H1 (cell line): ENCODE data around the gene GRAPL. TPM values are rescaled to one million over a fixed set of nuclear protein-coding genes. Genes with fewer than 3 reads are reported as not detected.
"Not testable (repeated sequence)": the region's sequence is repeated elsewhere in the genome, so short reads cannot be mapped to it uniquely, and the experiment has no call there.

ENCODE experiments used
- CTCF ChIA-PET: fragments of 300-600 bp; sonication (Branson Sonifier 250); formaldehyde crosslinking; loops from one replicate; lab custom pipeline; 2021; ENCODE audit not compliant: partially characterized antibody; lab: Charles Lee
- POLR2A ChIA-PET: fragments of 300-600 bp; sonication (Branson Sonifier 250); formaldehyde crosslinking; loops from one replicate; lab custom pipeline; 2021; ENCODE audit warnings: inconsistent platforms; ENCODE audit not compliant: partially characterized antibody; lab: Charles Lee
- DNase-seq, 2 experiments: peaks; one replicate each; pipeline versions ENCODE4 v3.0.0 to v3.0.0-alpha.2; 2010 to 2022; ENCODE audit warnings: low spot score in 2 of 2, low read depth in 1 of 2, mixed read lengths in 1 of 2
- FAIRE-seq: peaks from 2 replicates; lab custom pipeline; 2011; peaks lifted over from hg19 to GRCh38; lab: Jason Lieb, UNC
- H2AFZ ChIP-seq: 2 replicates; pipeline ENCODE4 v1.8.1; 2012; ENCODE audit warnings: low read length, inconsistent platforms
- H2AK5ac ChIP-seq: 2 replicates; pipeline ENCODE4 v1.6.1; 2013; ENCODE audit warnings: low read depth, low read length
- H2BK120ac ChIP-seq: replicated peaks from 2 replicates; pipeline ENCODE3; 2013; ENCODE audit warnings: low read depth, low read length, inconsistent platforms
- H2BK12ac ChIP-seq: 2 replicates; pipeline ENCODE4 v1.6.1; 2013; ENCODE audit warnings: low read depth, low read length
- H2BK15ac ChIP-seq: 2 replicates; pipeline ENCODE4 v1.6.1; 2013; ENCODE audit warnings: low read length
- H2BK20ac ChIP-seq: 2 replicates; pipeline ENCODE4 v1.6.1; 2013; ENCODE audit warnings: low read length
- H2BK5ac ChIP-seq: 2 replicates; pipeline ENCODE4 v1.6.1; 2013; ENCODE audit warnings: low read depth, low read length
- H3K14ac ChIP-seq: 2 replicates; pipeline ENCODE4 v1.6.1; 2013; ENCODE audit warnings: inconsistent platforms; ENCODE audit not compliant: insufficient read length
- H3K18ac ChIP-seq: 2 replicates; pipeline ENCODE4 v1.6.1; 2013; ENCODE audit warnings: low read length; ENCODE audit errors: extremely low read depth
- H3K23ac ChIP-seq: 2 replicates; pipeline ENCODE4 v1.6.1; 2013; ENCODE audit warnings: inconsistent platforms; ENCODE audit not compliant: insufficient read length
- H3K23me2 ChIP-seq: 2 replicates; pipeline ENCODE4 v1.6.1; 2013; ENCODE audit warnings: low read depth, low read length
- H3K27ac ChIP-seq: 2 replicates; pipeline ENCODE4 v1.6.1; 2011; ENCODE audit warnings: low read depth, low read length, inconsistent platforms
- H3K27me3 ChIP-seq, 4 experiments: replicated peaks in 1 of 4; 1 replicate in 1 of 4; 2 replicates in 3 of 4; pipeline versions ENCODE4 v1.6.1 to v1.8.1; 2011 to 2013; ENCODE audit warnings: low read length in 3 of 4, mild to moderate bottlenecking in 3 of 4, inconsistent platforms in 2 of 4, mixed read lengths in 2 of 4, moderate library complexity in 1 of 4; ENCODE audit not compliant: control insufficient read depth in 3 of 4, insufficient read depth in 3 of 4; ENCODE audit errors: extremely low read depth in 1 of 4
- H3K36me3 ChIP-seq, 4 experiments: 2 replicates each; pipeline versions ENCODE4 v1.6.1 to v1.8.1; 2011 to 2013; ENCODE audit warnings: mild to moderate bottlenecking in 4 of 4, low read length in 3 of 4, moderate library complexity in 2 of 4, control low read depth in 1 of 4, inconsistent platforms in 1 of 4; ENCODE audit not compliant: insufficient read depth in 4 of 4, control insufficient read depth in 2 of 4
- H3K4ac ChIP-seq: replicated peaks from 2 replicates; pipeline ENCODE3; 2013; ENCODE audit warnings: low read length, low read depth, mixed read lengths, inconsistent platforms; ENCODE audit not compliant: insufficient read length
- H3K4me1 ChIP-seq, 4 experiments: replicated peaks in 1 of 4; 1 replicate in 1 of 4; 2 replicates in 3 of 4; pipeline versions ENCODE4 v1.6.1 to v1.8.1; 2011 to 2013; ENCODE audit warnings: low read length in 3 of 4, inconsistent platforms in 2 of 4, mixed read lengths in 1 of 4; ENCODE audit not compliant: insufficient read depth in 4 of 4, control insufficient read depth in 3 of 4
- H3K4me2 ChIP-seq, 2 experiments: 2 replicates each; pipeline versions ENCODE4 v1.6.1 to v1.8.1; 2011 to 2013; ENCODE audit warnings: low read depth in 2 of 2, low read length in 2 of 2, control low read depth in 1 of 2, inconsistent platforms in 1 of 2, mild to moderate bottlenecking in 1 of 2; ENCODE audit not compliant: insufficient read depth in 1 of 2
- H3K4me3 ChIP-seq, 4 experiments: fragments of 200-600, 300-600 bp in 1 of 4; sonication (generic), shearing (Covaris generic), sonication (Bioruptor Twin) in 1 of 4; 2 replicates each; pipeline versions ENCODE4 v1.5.1 to v1.8.1; 2011 to 2016; ENCODE audit warnings: low read length in 4 of 4, low read depth in 3 of 4, control low read depth in 2 of 4, inconsistent platforms in 2 of 4, mild to moderate bottlenecking in 2 of 4, mixed read lengths in 1 of 4, moderate library complexity in 1 of 4; ENCODE audit not compliant: insufficient read depth in 2 of 4; ENCODE audit errors: extremely low read depth in 1 of 4
- H3K56ac ChIP-seq: replicated peaks from 2 replicates; pipeline ENCODE3; 2013; ENCODE audit warnings: low read depth, mild to moderate bottlenecking, mixed read lengths, low read length, inconsistent platforms; ENCODE audit not compliant: insufficient read length
- H3K79me1 ChIP-seq: 2 replicates; pipeline ENCODE4 v1.6.1; 2013; ENCODE audit warnings: low read depth, low read length, control low read depth
- H3K79me2 ChIP-seq, 2 experiments: 2 replicates each; pipeline versions ENCODE4 v1.6.1 to v1.8.1; 2012 to 2013; ENCODE audit warnings: low read length in 2 of 2, mild to moderate bottlenecking in 2 of 2, inconsistent platforms in 1 of 2; ENCODE audit not compliant: insufficient read depth in 2 of 2, control insufficient read depth in 1 of 2
- H3K9ac ChIP-seq, 4 experiments: replicated peaks in 1 of 4; 1 replicate in 1 of 4; 2 replicates in 3 of 4; pipeline versions ENCODE4 v1.6.1 to v1.8.1; 2011 to 2013; ENCODE audit warnings: low read depth in 3 of 4, low read length in 3 of 4, control low read depth in 2 of 4, mild to moderate bottlenecking in 2 of 4, moderate library complexity in 2 of 4, inconsistent platforms in 1 of 4; ENCODE audit errors: extremely low read depth in 1 of 4
- H3K9me3 ChIP-seq, 2 experiments: 2 replicates each; pipeline versions ENCODE4 v1.6.1 to v1.8.1; 2012 to 2013; ENCODE audit warnings: mild to moderate bottlenecking in 2 of 2, moderate library complexity in 2 of 2, control low read depth in 1 of 2, inconsistent platforms in 1 of 2, low read depth in 1 of 2, low read length in 1 of 2, mixed read lengths in 1 of 2; ENCODE audit not compliant: insufficient read depth in 2 of 2
- H4K20me1 ChIP-seq, 2 experiments: replicated peaks in 1 of 2; 2 replicates each; pipeline versions ENCODE3 to v1.8.1; 2011 to 2013; ENCODE audit warnings: inconsistent platforms in 2 of 2, low read length in 2 of 2, mild to moderate bottlenecking in 1 of 2; ENCODE audit not compliant: insufficient read depth in 2 of 2, control insufficient read depth in 1 of 2
- H4K5ac ChIP-seq: 2 replicates; pipeline ENCODE4 v1.6.1; 2013; ENCODE audit warnings: low read length, low read depth, mixed read lengths, inconsistent platforms; ENCODE audit not compliant: insufficient read length
- H4K8ac ChIP-seq: 2 replicates; pipeline ENCODE4 v1.8.0; 2013; ENCODE audit warnings: mild to moderate bottlenecking, moderate library complexity, low read length, inconsistent platforms; ENCODE audit not compliant: insufficient read depth; ENCODE audit errors: extremely low read depth
- H4K91ac ChIP-seq: replicated peaks from 2 replicates; pipeline ENCODE3; 2013; ENCODE audit warnings: low read length, mixed read lengths, inconsistent platforms; ENCODE audit not compliant: insufficient read length
- WGBS, 2 experiments: shearing (Covaris generic) in 1 of 2; methylation state at CpG; one replicate each; pipeline versions ENCODE4 v1.1.6 to v1.1.7; 2013 to 2015; ENCODE audit warnings: low lambda C conversion rate in 2 of 2, mixed read lengths in 2 of 2, inconsistent platforms in 1 of 2, low coverage in 1 of 2, missing lambda C conversion rate in 1 of 2; ENCODE audit not compliant: insufficient replicate concordance in 2 of 2, insufficient coverage in 1 of 2, insufficient read length in 1 of 2; ENCODE audit errors: extremely low coverage in 1 of 2, missing lambda C conversion rate in 1 of 2; 5-methylcytosine and 5-hydroxymethylcytosine counted together
- polyA plus RNA-seq, 7 experiments: library from polyadenylated mRNA; depleted of rRNA in 3 of 7; stranded (reverse) in 5 of 7; unstranded in 2 of 7; fragments of >200 nt in 5 of 7; fragments of 200-250 nt in 2 of 7; gene quantifications; 1 replicate in 5 of 7; 2 replicates in 1 of 7; 4 replicates in 1 of 7; pipeline versions ENCODE4 v1.2.1 to v1.2.3, GENCODE V29; 2011 to 2013; ENCODE audit warnings: missing spikeins in 2 of 7, mixed read lengths in 2 of 7
- total RNA-seq: library from RNA; stranded (reverse); fragmentation: NEBNext Ultra II Directional; extraction: Animal tissue kit (Norgen Biotek cat#: 25700); gene quantifications from 2 replicates; pipeline ENCODE4 v1.2.1, GENCODE V29; 2021

The GRAPL gene
- total and polyA plus RNA-seq, 2 of the 8 experiments (the other 6 are each of a cell fraction or from before 2014, with no cell fraction given) = 0.15 TPM; not detected in 1

DNA sequence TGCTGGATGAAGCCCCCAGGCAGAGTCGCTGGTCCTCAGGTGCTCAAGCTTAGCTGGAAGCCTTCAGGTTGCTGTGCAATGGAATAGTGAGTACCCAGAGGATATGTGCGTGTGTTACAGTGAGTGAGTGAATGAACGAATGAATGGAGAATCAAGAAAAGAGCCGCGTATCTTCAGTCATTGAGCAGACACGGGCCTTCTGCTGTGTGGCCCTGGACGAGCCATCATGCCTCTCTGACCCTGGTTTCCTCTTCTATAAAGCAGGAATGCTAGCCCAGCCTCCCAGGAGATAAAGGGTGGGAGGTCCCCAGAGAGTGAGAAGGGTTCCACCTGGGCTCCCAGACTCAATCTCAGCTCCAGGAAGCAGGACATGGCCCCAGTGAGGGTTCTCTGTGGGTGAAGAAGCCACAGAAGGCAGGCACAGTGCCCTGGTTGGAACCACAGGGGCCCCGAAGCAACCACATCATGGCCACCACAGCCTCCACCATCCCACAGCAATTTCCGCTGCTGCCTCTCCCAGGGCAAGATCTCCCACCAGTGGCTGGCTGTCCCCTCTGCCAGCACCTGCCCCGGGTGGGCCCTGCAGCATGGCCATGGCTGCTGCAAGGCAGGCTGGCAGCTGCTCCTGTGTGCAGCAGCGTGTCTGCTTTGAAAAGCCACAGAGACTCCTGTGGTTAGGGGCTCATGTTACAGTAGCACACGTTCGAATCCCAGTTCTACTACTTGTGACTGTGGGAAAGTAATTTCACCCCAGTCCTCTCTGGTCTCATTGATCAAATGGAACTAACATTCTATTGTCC lies 34.1 kb downstream of the GRAPL start:
- H3K79me1 ChIP-seq, H4K8ac ChIP-seq, H3K9me3 ChIP-seq, CTCF ChIA-PET, H3K56ac ChIP-seq, POLR2A ChIA-PET, H2BK20ac ChIP-seq, H4K5ac ChIP-seq, H3K18ac ChIP-seq, H2BK5ac ChIP-seq, H3K4ac ChIP-seq, FAIRE-seq, H3K4me2 ChIP-seq, H2BK12ac ChIP-seq, H3K36me3 ChIP-seq, H3K4me1 ChIP-seq, H3K23me2 ChIP-seq, H3K27ac ChIP-seq, H3K79me2 ChIP-seq, H3K27me3 ChIP-seq, H4K91ac ChIP-seq, H4K20me1 ChIP-seq, DNase-seq, H2BK120ac ChIP-seq, H2AK5ac ChIP-seq, H3K9ac ChIP-seq, H3K4me3 ChIP-seq, H2AFZ ChIP-seq, H2BK15ac ChIP-seq, H3K14ac ChIP-seq, H3K23ac ChIP-seq: not testable (repeated sequence)
- no CpG with 5 or more reads among the region's 13 CpGs for WGBS, 2 experiments
